IPS-NIHi7 (cell line): ENCODE results near the gene FOXRED2.
"Not testable (repeated sequence)": the region's sequence is repeated elsewhere in the genome, so short reads cannot be mapped to it uniquely, and the experiment has no call there.

ENCODE experiments used
- DNase-seq: peaks from one replicate; pipeline ENCODE4 v3.0.0; 2012; ENCODE audit warnings: mixed read lengths; ENCODE audit errors: extremely low spot score

The FOXRED2 gene

GRCh38 chr22:36470162-36470993 lies 36.5 kb downstream of the FOXRED2 start:
- DNase-seq, result peak; percentile 87

- no peak for DNase-seq
These were observed 37.6 kb downstream of the FOXRED2 start for GRCh38 chr22:36469094-36469710.

- DNase-seq, result no peak
These were observed 38.9 kb downstream of the FOXRED2 start for GRCh38 chr22:36467946-36468345.

GRCh38 chr22:36467042-36467810 lies 39.6 kb downstream of the FOXRED2 start:
- DNase-seq, result no peak

- DNase-seq, result no peak
These were observed 40.6 kb downstream of the FOXRED2 start for GRCh38 chr22:36466258-36466657.

GRCh38 chr22:36465232-36466021 lies 41.4 kb downstream of the FOXRED2 start:
- DNase-seq, result no peak

- no peak for DNase-seq
These were observed 42.1 kb downstream of the FOXRED2 start for GRCh38 chr22:36464715-36465231.

GRCh38 chr22:36463783-36464184 lies 43.1 kb downstream of the FOXRED2 start:
- DNase-seq, result no peak

GRCh38 chr22:36461665-36462649 lies 44.9 kb downstream of the FOXRED2 start:
- DNase-seq, result peak; percentile 60

GRCh38 chr22:36460202-36460601 lies 46.6 kb downstream of the FOXRED2 start:
- DNase-seq, result no peak

GRCh38 chr22:36457688-36458450 lies 49.0 kb downstream of the FOXRED2 start:
- DNase-seq, result no peak

- no peak for DNase-seq
These were observed 50.4 kb downstream of the FOXRED2 start for GRCh38 chr22:36456464-36456845.

GRCh38 chr22:36455571-36456463 lies 51.0 kb downstream of the FOXRED2 start:
- DNase-seq, result no peak

GRCh38 chr22:36454916-36455570 lies 51.8 kb downstream of the FOXRED2 start:
- DNase-seq, result peak; percentile 98

- no peak for DNase-seq
These were observed 52.9 kb downstream of the FOXRED2 start for GRCh38 chr22:36453855-36454378.

GRCh38 chr22:36452978-36453607 lies 53.7 kb downstream of the FOXRED2 start:
- DNase-seq, result not testable (repeated sequence)
